ENCODE results near the gene IGFBP3. TPM values are rescaled to one million over a fixed set of nuclear protein-coding genes. Genes with fewer than 3 reads are reported as not detected.

Gene IGFBP3
- total and polyA plus RNA-seq, 2 of the 13 experiments (the other 11 are each of a cell fraction or from before 2014, with no cell fraction given) = 57.5 TPM; not detected in 1

DNA sequence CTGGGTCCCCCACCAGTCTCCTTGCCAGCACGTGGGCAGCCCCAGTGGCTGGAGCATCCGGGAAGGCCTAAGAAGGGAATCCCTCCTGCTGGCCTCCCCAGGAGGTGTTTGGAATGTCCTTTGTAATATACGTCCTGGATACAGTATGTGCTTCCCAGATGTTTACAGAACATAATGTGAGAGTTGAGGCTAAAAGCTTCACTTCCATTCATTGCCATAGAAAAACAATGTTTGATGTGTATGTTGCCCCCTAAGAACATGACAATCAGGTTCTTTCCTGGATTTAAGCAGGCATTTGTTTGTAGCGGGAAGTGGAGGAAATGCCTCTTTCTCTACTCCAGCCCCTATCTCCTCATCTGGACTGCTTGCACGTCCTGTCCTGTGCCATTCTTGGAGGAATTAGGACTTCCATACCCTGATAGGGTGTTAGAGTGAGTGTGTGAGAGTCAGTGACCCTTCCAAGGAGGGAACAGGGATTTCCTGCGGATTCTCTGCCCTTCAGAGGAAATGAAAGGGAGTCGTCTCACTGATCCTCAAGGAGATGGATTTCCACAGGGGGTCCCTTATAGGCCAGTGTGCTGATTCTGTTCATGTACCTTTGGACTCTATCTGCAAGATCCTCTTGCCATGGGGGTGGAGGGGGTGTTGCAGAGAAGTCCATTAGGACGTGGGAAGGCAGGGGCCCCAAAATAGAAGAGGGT, 31.6 kb downstream of the IGFBP3 start (continued):
- TF ChIP-seq GMEB2 (CRISPR knock-in tag; IDR thresholded peaks at IDR 0.05; ENCODE audit: low read depth) = no peak
- no peak for TF ChIP-seq KLF15 (CRISPR knock-in tag; IDR thresholded peaks at IDR 0.05; ENCODE audit: borderline replicate concordance)
- TF ChIP-seq KLF6 (CRISPR knock-in tag; IDR thresholded peaks at IDR 0.05) = peak; percentile 46; the same call in 1 of the 2 replicates
- TF ChIP-seq ZNF572 (CRISPR knock-in tag; IDR thresholded peaks at IDR 0.05) = no peak
- no peak for TF ChIP-seq ZNF138 (CRISPR knock-in tag; IDR thresholded peaks at IDR 0.05; ENCODE audit: low read depth)
- TF ChIP-seq IRF1 (CRISPR knock-in tag; IDR thresholded peaks at IDR 0.05; ENCODE audit: low read depth) = no peak
- TF ChIP-seq ZNF576 (CRISPR knock-in tag; IDR thresholded peaks at IDR 0.05) = no peak; the same call in 1 of the 2 replicates
- no peak for TF ChIP-seq TOPORS (CRISPR knock-in tag; IDR thresholded peaks at IDR 0.05)
- TF ChIP-seq ZNF652 (CRISPR knock-in tag; IDR thresholded peaks at IDR 0.05; ENCODE audit: borderline replicate concordance, low read depth) = 0 out of 2 replicates have a peak, but pooled peaks have one; percentile 2
- TF ChIP-seq MAFK (conservative IDR thresholded peaks at IDR 0.05 in 1 of 2, IDR thresholded peaks at IDR 0.05 in 1 of 2; ENCODE audit: low read length in 2 of 2) = no peak
- no peak for TF ChIP-seq NFAT5 (CRISPR knock-in tag; IDR thresholded peaks at IDR 0.05)
- no peak for TF ChIP-seq ZNF672 (CRISPR knock-in tag; IDR thresholded peaks at IDR 0.05)
- no peak for TF ChIP-seq ZNF180 (CRISPR knock-in tag; IDR thresholded peaks at IDR 0.05; ENCODE audit: borderline replicate concordance, low read depth)
- TF ChIP-seq TRAFD1 (CRISPR knock-in tag; IDR thresholded peaks at IDR 0.05; ENCODE audit: borderline replicate concordance) = no peak; the same call in 1 of the 2 replicates
- no peak for TF ChIP-seq FOXO4 (CRISPR knock-in tag; conservative IDR thresholded peaks at IDR 0.05)
- TF ChIP-seq NCOA2 (CRISPR knock-in tag; IDR thresholded peaks at IDR 0.05) = no peak; the same call in 1 of the 2 replicates
- no peak for TF ChIP-seq ZFAT (CRISPR knock-in tag; conservative IDR thresholded peaks at IDR 0.05)

Measured in HepG2 (cell line).